HG03064 (cell line): ENCODE data around the gene LGI1.
"Not testable (repeated sequence)": the region's sequence is repeated elsewhere in the genome, so short reads cannot be mapped to it uniquely, and the experiment has no call there.

ENCODE experiments used
- ATAC-seq: cut with Tn5 transposase; IDR thresholded peaks from one replicate; pipeline ENCODE4 v1.9.1; 2021; ENCODE audit warnings: low read depth; ENCODE audit not compliant: unreplicated experiment

LGI1 gene

DNA sequence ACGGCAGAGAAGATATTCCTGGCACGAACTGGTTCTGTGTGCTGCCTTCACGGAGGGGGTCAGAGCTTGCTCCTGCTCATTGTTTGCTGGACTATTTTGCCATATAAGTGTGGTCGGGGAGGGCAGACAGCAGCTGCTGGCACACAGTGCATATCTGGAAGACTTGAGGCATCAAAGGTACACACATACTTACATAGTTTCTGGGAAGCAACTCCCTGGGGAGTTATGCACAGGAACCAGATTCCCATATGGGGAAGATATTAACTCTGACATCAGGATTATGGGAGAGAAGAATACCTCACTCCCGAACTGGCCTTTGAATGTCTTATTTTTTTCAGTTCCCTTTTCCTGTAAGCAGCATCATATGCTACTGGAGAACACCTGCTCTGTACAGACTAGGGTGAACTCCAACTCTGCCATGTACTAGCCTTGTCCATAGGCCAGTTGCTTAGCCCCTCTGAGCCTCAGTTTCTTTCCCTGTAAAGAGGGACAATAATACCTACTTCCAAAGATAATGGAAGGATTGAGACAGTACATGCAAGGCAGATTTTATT, 41.5 kb downstream of the LGI1 start:
- ATAC-seq: no peak

DNA sequence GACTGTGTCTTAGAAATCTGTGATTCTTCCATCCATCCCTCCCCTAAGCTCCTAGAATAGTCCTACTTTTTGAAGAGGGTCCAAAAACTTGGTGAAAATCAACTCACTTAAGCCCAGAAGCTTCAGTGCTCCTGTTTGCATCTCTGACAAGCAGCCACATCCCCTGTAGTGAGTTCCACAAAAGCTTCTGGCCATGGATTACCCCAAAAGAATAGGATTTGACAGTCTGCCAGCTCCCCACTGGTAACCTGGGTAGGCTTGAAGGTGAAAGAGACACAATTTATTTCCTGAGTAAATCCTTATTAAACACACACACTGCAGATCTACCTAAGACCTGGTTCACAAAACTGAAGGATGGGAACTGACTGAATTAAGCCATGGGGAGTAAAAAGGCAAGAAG, 46.5 kb downstream of the LGI1 start:
- ATAC-seq: no peak

DNA sequence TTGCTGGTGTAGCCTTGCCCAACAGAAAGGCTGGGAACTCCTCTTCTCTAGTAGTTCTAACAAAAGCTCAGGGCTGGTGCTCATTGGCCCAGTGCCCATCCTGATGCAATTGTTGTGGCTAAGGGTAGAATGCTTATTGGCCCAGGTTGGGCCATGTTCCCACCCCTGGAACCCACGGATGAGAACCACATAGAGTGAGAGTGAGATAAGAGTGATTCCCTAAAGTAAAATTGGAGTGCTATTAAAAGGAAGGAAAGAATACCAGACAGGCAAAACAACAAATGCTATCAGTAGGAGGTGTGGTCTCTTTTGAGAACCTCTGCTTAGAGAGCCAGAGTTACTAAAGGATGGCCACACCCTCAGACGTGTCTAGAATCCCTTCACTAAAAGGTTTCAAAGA, 49.2 kb downstream of the LGI1 start:
- ATAC-seq: no peak

DNA sequence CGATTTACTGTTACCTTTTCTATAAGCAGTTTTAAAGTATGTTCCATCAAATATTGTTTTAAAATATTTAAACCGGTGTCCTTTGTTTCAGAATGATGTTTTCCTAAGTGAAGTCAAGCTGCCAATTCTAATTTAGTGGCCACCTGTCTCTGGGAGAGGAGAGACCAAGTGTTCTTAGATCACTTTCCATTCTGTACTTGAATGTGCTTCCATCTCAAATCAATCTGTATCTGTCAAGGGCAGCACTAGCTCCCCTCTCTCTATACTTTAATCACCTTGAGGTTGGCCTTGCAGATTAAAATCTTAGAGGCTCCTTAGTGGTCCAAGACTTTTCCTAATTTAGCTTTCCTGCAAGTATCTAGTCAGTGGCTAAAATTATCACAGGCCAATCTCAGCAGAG, 49.6 kb downstream of the LGI1 start:
- no peak for ATAC-seq

DNA sequence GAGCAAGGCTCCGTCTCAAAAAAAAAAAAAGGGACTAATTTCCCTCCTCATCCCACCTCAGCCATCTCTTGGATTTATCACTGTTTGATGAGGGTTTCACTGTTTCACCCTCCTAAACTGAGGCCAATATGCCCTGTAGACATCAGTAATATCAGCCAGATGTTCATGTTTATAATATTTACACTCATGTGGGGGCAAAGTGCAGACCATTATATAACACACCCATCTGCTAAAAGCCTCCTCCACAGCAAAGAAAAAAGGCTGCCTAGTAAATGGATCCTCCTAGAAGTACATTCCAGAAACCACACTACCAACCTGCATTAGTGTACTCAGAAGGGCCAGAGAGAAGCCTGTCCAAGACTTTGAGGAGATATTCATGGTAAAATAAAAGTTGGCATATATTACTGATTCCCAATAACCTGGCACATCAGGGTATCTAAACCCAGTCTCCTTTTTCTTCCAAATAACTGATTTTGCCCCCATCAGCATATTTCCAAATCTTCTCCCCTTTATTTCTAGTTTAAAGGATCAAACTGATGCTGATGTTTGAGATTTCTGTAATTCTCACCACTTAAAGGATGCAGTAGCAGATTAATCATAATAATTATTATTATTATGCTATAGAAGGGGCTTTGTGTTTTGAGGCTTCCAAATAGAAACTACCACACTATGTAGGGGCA, 55.1 kb downstream of the LGI1 start:
- ATAC-seq: no peak

DNA sequence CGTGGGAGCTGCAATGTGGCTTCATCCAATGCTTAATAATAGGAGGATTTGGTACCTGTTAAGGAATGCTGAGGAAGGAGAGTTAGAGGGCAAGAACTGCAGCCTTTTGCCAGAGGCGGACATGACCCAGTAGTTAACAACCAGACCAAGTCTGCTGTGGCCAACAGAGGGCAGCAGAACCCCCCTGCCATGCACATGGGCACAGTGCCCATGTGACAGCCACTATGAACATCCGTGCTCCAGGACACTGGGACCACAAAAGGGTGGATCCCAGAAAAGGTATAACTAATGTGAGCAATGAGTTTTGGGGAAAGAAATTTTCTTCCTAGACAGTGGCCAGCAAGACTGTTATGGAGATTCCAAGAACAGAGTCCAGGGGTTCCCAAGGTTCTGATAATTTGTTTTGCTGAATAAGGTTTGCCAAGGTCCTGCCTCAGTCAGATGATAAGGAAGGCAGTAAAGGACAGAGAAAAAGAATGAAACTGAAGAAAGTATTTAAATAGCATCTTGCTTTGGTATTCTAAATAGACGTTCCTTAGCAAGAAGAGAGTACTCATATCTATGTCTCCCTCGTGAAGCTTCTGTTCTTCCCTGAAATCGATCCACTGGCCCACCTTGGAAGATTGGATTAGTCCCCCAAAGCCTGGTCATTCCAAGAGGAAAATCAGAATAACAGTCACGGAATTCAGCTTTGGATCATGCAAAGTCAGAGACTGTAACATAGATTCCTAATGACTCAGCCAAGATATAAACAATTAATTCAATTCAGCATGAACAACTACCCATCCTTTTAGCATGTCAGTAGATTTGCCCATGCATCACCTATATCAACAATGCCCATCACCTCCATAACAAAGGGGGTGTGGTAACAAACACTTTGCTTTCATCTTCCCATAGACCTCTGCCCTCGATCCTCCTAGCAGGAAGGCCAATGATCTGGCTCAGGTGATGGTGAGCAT, 56.0 kb downstream of the LGI1 start:
- ATAC-seq: no peak

DNA sequence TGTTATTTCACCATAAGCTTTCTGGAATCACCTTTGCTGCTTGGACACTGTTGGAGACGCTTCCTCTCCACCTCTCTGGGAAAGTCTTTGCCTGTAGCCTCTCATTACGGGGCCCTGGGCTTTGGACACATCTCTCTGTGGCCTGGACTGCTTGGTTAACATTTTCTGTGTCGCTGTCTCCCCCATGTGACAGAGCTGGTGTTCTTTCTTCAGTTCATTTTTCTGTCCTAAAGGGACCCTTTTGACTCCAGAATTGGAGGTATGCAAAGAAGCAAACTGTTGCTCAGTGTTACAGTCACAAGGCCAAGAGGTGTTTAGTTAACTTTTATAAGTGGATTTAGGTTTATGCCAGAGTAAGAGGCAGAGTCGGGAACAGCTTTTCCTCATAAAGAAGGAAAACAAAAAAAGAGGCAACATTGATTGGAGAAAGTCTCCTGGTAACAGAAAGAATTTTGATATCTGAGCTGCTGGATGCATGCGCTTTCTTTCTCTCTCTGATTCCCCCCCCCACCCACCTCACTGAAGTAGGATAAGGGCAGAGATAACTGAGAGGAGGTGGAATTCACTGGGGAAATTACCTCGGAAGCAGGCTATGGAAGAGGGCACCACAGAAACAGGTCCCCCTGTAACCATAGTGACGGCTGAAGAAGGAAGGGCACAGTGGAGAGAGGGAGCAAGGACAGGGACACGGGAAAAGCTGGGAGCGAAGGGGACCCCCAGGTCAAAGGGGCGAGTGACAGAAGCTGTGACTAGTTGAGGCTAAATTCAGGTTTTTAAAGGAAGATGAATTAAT, 57.8 kb downstream of the LGI1 start:
- no peak for ATAC-seq

DNA sequence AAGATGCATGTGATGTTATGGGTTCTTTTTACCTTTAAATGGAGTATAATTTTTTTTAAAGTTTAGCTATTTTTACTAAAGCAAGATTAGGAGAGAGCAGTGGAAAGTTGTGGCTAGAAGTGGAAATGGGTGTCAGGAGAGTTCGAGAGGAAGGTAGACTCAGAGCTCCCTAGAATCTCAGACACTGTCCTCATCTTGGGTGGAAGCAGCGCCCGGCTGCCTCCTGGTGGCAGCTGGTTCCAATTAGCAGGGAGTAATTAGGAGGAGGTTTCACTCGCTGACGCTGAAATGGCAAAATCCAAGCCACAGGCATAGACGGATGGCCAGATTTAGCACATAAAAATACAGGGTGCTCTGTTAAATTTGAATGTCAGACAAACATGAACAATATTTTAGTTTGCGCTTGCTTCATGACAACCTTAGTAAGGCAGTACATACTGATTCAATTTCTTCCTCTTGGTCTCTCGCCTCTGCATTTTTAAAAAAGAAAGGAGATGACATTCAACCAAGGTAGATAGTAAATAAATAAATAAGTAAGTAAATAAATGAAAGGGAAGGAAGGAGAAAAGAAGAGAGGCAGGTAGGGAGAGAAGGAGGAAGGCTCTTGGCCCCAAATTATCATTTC, 58.5 kb downstream of the LGI1 start:
- no peak for ATAC-seq

DNA sequence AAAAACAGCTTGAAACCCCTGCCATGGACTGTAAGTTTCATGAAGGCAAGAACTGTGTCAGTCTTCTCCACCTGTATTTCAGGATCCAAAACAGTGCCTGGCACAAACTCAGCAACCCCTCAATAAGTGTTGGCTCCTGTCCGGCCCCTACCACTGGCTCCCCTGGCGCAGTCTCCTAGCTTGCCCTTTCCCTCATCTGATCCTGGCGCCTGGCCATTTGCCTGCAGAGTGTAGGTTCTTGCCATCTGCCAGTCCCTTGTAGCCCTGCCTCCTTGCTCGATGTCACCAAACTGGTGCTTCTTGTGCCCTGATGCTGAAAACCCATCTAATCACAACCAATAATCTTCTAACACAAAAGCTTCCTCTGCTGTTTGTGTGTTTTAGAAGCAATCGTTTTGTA, 60.4 kb downstream of the LGI1 start:
- no peak for ATAC-seq

DNA sequence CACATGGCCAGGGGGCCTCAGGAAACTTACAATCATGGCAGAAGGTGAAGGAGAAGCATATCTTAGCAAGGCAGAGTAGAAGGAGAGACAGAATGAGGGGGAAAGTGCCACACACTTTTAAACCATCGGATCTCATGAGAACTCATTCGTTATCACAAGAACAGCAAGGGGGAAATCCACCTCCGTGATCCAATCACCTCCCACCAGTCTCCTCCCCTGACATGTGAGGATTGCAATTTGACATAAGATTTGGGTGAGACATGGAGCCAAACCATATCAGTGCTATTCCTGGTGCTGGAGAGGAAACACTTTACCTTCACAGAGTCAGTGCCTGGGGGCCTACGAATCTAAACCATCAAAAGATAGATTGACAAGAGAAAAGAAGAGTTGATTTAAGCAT, 61.8 kb downstream of the LGI1 start:
- no peak for ATAC-seq

DNA sequence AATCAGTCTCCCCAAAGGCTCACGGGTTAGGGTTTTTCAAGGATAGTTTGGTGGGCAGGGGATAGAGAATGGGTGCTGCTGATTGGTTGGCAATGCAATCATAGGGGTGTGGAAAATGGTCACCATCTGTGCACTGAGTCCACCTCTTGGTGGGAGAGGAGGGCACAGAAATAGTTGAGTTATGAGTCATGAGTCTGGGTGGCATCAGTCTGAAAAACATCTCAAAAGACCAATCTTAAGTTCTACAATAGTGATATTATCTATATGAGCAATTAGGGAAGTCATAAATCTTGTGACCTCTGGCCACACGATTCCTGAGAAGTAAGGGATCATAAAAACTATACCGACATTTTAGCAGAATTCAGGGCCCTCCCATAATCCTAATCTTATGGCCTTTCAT, 62.7 kb downstream of the LGI1 start:
- ATAC-seq: no peak

DNA sequence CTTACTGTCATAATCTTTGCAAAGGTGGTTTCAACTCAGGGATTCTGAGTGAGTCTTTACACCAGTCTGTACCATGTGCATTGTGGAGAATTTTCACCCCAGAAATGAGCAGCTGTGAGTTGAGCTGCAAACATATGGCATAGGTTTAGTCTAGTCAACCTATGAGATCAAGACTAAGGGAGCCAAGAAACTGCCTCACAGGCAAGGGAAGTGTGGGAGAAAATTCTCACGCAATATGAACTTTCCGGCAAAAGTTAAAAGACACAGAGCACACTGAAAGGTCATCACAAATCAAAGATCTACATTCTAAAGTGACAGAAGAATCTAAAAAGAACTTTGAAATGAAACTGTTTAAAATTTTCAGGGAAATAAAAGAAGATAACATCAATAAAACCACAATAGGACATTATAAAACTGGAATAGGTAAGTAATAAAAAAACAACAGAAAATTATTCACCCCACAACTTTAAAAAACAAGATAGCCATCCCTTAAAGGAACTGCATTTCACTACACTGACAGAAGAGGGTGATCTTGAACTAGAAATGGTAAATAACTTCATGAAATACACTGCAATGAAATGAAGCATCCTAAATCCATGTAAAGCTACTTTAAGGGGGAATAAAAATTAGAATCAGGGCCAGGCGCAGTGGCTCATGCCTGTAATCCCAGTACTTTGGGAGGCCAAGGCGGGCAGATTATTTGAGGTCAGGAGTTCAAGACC, 63.5 kb downstream of the LGI1 start:
- no peak for ATAC-seq

DNA sequence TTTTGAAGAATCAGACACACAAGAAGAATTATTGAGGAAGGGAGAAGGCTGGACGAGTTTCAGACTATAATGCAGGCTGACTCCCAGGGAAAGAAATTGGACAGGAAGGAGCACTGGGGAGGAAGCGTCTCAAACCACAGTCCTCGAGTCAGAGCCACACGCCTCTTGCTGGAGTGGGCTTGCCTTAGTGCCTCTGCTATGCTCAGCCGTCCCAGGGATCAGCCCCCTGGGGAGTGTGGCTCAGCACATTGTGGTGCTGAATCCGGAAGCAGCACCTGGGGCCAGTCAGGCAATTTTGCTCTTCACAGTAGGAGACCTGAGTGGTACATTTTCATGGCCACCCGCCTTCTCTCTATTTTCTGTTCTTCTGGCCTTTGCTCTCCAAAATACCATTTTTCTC, 68.6 kb downstream of the LGI1 start:
- ATAC-seq: no peak

DNA sequence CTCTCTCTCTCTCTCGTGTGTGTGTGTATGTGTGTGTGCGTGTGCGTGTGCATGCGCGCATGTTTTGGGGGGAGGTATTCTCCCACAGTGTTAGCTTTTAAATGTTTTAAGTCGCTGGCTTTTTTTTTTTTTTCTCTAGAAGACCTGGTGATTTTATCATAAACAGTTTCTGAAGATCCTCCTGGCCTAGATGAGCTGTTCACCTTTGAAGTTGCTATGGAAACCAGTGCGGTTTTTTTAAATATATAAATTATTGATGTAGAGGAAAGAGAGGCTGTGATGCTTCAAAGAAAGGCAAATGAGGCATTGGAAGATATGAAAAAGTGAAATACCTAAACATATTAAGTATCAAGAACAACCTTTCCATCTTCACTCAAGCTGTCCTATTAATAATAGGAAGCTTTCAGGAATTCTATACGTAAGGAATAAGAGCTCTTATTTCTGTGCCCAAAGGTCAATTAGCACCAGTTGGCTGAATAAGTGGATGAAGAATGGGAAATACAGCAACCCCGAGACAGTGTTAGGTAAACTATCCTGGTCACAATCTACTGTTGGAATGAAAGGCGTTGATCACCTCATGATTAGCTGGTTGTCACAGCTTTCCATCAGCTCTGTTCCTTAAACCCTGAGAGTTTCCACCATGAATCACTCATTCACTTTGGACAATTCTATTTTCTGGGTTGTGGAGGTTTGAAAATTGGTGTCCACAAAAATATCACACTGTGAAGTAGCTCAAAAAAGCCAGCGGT, 69.5 kb downstream of the LGI1 start:
- ATAC-seq: no peak

DNA sequence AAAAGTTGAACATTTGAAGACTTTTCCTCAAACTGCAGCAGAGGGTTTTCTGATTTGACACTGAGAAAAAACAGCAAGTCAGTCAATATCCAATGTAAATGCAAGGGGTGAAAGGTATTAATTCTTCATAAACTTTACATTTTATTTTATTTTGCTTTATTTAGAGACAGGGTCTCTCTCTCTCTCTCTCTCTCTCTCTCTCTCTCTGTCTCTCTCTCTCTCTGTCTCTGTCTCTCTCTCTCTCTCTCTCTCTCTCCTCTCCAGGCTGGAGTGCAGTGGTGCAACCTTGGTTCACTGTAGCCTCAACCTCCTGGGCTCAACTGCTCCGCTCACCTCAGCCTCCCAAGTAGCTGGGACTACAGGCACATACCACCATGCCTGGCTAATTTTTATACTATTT, 73.3 kb downstream of the LGI1 start:
- ATAC-seq: not testable (repeated sequence)

DNA sequence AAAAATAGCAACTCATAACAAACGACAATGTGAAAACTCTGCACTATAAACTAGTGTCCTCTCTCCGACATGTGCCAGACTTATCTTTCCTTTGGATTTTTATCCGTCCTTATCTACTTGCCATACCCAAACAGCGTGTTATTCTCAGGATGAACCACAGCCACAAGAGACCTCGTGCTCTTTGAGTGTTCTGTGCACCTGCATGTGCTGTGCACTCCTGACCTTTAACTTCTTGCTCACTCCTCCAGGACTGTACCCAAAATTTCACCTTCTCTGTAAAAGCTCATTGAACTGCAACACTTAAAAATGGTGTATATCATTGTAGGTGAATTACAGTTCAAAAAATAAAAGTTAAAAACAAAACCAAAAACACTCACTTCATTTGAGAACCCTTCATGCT, 78.0 kb downstream of the LGI1 start:
- no peak for ATAC-seq

DNA sequence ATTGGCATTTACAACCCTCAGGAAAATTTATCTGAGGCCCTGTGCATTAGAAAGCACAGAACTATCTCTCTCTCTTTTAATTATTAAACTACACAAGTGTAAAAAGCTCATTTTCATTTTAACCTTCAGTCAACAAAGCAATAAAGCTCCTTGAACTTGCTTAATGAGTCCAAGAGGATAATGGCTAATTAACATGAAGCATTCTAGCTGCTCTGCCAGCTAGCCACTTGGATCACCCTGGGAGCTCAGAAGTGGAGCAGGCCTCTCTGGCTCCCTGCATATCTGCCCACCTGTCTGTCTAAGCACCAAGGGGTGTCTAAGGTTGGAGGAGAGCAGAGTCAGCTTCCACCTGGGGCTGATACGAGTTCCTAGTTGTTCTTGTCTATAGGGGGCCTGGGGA, 80.1 kb downstream of the LGI1 start:
- no peak for ATAC-seq

DNA sequence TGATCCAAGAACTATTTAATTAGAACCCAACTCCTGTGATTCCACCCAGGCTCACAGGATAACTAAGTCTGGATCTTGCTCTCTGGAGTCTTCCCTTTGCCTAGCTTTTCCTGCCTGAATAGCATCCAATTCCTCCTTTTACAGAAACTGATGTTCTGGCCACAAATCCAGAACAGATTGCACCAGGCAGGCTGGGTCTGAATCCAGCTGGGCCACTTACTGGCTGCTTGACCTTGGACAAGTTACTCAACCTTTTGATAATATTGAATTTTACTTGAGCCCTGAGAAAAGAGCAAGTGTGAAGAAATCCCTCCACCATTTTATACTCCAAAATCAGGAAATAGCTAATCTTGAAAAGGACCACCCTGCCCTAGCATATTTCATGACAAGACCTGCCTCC, 80.5 kb downstream of the LGI1 start:
- ATAC-seq: no peak

DNA sequence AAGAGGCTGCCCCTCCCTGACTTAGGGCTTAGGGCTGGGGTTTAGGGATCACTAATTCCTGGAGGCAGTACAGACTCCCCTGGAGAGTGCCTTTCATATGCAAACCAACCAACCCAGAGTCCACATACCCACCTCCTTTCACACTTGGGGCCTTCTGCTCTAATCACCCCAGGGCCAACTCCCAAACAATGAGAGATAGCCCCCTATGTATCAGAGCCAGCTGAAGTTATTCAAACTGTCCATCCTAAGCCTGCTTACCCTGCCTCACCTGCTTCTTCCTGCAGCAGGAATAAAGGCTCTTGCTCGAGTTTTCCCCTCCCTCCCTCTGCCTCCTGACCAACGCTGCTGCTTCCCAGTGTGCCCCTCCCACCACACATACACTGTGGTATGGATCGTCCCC, 84.2 kb downstream of the LGI1 start:
- no peak for ATAC-seq
